HL-60/S4 treated with phorbol 12-myristate 13-acetate at 8.2 ng/mL for 4 days and 3 days (cell line): ENCODE results near the gene ZC3H10.

Experiments
- in situ Hi-C: fragments of 300-500 bp; cut with MboI; formaldehyde crosslinking; loops from 2 replicates; pipeline ENCODE4 v1.15.0; 2022; ENCODE audit warnings: low sequenced_read_pairs

The ZC3H10 gene

DNA sequence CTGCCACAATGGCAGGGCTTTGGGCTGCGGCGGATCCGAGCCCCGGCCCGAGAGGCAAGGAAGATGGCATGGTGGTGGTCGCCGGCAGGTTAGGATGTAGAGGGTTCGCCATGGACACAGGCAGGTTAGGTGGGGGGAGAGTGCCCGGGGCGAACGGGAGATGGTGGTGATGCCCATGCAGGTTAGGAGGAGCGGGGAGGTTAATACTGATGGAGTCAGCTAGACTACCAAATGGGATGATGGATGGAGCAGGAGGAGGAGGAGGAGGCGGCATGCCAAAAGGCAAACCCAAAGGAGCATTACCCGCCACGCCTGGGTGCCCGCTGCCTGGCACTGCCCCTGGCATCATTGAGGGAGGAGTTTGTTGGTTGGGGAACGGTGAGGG lies 46.3 kb downstream of the ZC3H10 start:
- in situ Hi-C loops, result no loop called here

DNA sequence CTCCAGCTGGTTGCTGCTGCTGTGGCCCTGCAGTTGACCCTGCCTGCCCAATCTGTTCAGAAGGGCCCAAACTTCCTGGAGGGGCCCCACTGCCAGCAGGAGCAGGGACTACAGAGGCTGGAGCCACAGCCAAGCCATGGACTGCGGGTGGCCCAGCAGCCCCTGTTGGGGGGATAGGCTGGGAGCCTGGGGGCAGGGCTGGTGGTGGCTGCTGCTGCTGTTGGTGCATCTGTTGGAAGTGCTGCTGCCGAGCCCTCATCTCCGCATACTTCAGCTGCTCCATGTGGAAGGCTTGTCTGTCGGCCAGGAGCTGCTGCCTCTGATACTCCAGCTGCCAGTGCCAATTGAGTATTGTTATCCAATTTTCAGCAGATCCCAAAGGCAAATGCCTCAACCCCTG lies 47.3 kb downstream of the ZC3H10 start:
- in situ Hi-C loops, result no loop called here

GRCh38 chr12:56169229-56169759 lies 51.2 kb downstream of the ZC3H10 start:
- in situ Hi-C loops, result no loop called here

DNA sequence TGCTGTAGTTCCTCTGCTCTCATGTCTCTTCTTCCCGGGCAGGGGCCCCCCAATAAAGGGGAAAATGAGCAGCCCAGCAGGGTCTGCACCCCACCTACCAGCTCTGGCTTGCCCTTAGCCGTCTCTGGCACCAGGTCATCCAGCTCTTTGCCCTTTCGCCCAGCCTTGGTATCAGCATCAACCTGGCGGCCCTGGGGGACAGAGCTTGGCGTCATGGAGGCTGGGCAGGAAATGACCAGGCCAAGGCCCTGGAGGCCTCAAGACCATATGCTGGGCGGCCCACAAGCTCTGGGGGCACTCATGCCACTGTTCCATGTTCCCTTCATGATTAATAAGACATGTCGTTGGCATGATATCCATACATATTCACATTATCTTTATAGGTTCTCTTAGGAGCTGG lies 54.8 kb downstream of the ZC3H10 start:
- in situ Hi-C loops, result no loop called here
